ENCODE results near the gene AP2A2. TPM values are rescaled to one million over a fixed set of nuclear protein-coding genes. Genes with fewer than 3 reads are reported as not detected.

The AP2A2 gene
- total RNA-seq, 4 donors from 2014 or later = 49.5 to 82.6 (median 72.2) TPM

GRCh38 chr11:1011320-1011698, 85.6 kb downstream of the AP2A2 start:
- no peak overlapping the region for H3K4me3 ChIP-seq
- H3K27ac ChIP-seq (replicated peaks in 1 of 4) = no peak overlapping the region
- H3K9me3 ChIP-seq = no peaks in the 10 kb centered on the region
- peaks cover 37 to 83% (median 74%) of the 10 kb centered on the region in 4 donors for H3K36me3 ChIP-seq
- no peaks in the 10 kb centered on the region for H3K27me3 ChIP-seq
- no peaks in the 10 kb centered on the region for H3K4me1 ChIP-seq
- TF ChIP-seq CTCF (IDR thresholded peaks at IDR 0.05) (no peak), POLR2AphosphoS5 (IDR thresholded peaks at IDR 0.05) (no peak), EP300 (IDR thresholded peaks at IDR 0.05) (no peak), POLR2A (IDR thresholded peaks at IDR 0.05; ENCODE audit: low read depth) (no peak)
- DNase-seq (ENCODE audit: extremely low spot score) = no peak
- intact Hi-C loops (cut with DNase I) = no loop called here
- WGBS = 93% methylated on average over 9 of the region's 17 CpGs

GRCh38 chr11:1012291-1012690, 86.6 kb downstream of the AP2A2 start:
- TF ChIP-seq CTCF (IDR thresholded peaks at IDR 0.05) = no peak
- TF ChIP-seq POLR2A (IDR thresholded peaks at IDR 0.05; ENCODE audit: low read depth) = no peak
- no peak for TF ChIP-seq EP300 (IDR thresholded peaks at IDR 0.05)
- no peak for TF ChIP-seq POLR2AphosphoS5 (IDR thresholded peaks at IDR 0.05)
- Histone ChIP-seq H3K36me3 (peaks cover 37 to 75% (median 66%) of the 10 kb centered on the region in 4 donors), H3K27ac (replicated peaks in 1 of 4) (no peak overlapping the region), H3K4me1 (no peaks in the 10 kb centered on the region), H3K9me3 (no peaks in the 10 kb centered on the region), H3K4me3 (no peak overlapping the region), H3K27me3 (no peaks in the 10 kb centered on the region)
- WGBS = 95% methylated on average over 10 of the region's 17 CpGs
- no peak for DNase-seq (ENCODE audit: extremely low spot score)
- intact Hi-C loops (cut with DNase I) = no loop called here

- H3K4me3 ChIP-seq = no peak overlapping the region
- H3K27ac ChIP-seq (replicated peaks in 1 of 4) = no peak overlapping the region
- peaks cover 37 to 68% (median 59%) of the 10 kb centered on the region in 4 donors for H3K36me3 ChIP-seq
- H3K27me3 ChIP-seq = no peaks in the 10 kb centered on the region
- intact Hi-C loops (cut with DNase I) = no loop called here
- WGBS = 89% methylated on average over 8 of the region's 28 CpGs
- no peaks in the 10 kb centered on the region for H3K9me3 ChIP-seq
- no peaks in the 10 kb centered on the region for H3K4me1 ChIP-seq
- no peak for TF ChIP-seq CTCF (IDR thresholded peaks at IDR 0.05)
- TF ChIP-seq EP300 (IDR thresholded peaks at IDR 0.05) = no peak
- no peak for TF ChIP-seq POLR2A (IDR thresholded peaks at IDR 0.05; ENCODE audit: low read depth)
- no peak for TF ChIP-seq POLR2AphosphoS5 (IDR thresholded peaks at IDR 0.05)
- DNase-seq (ENCODE audit: extremely low spot score) = no peak
These were observed 87.3 kb downstream of the AP2A2 start for GRCh38 chr11:1012740-1013630.

GRCh38 chr11:1013631-1013935, 87.9 kb downstream of the AP2A2 start:
- no peaks in the 10 kb centered on the region for H3K4me1 ChIP-seq
- no peaks in the 10 kb centered on the region for H3K27me3 ChIP-seq
- TF ChIP-seq POLR2AphosphoS5 (IDR thresholded peaks at IDR 0.05) (no peak), EP300 (IDR thresholded peaks at IDR 0.05) (no peak), POLR2A (IDR thresholded peaks at IDR 0.05; ENCODE audit: low read depth) (no peak), CTCF (IDR thresholded peaks at IDR 0.05) (no peak)
- intact Hi-C loops (cut with DNase I) = no loop called here
- peaks cover 37 to 62% (median 53%) of the 10 kb centered on the region in 4 donors for H3K36me3 ChIP-seq
- DNase-seq (ENCODE audit: extremely low spot score) = no peak
- WGBS = 93% methylated on average over 7 of the region's 12 CpGs
- no peaks in the 10 kb centered on the region for H3K9me3 ChIP-seq
- H3K27ac ChIP-seq (replicated peaks in 1 of 4) = no peak overlapping the region
- no peak overlapping the region for H3K4me3 ChIP-seq
